Naive thymus-derived CD8-positive, alpha-beta T cell (primary cell): ENCODE measurements around the gene TMEM184A. TPM values are rescaled to one million over a fixed set of nuclear protein-coding genes. Genes with fewer than 3 reads are reported as not detected.

Experiments
- ATAC-seq, 2 donors: fragments of 150-1000 bp; cut with Tn5 transposase in 1 of 2; sonication (Bioruptor Pico), chemical (Tn5 transposase) in 1 of 2; 1 replicate in 1 of 2; 2 replicates in 1 of 2; pipeline ENCODE4 v1.10.0; 2021; ENCODE audit warnings: mild to moderate bottlenecking in 2 of 2, moderate library complexity in 2 of 2
- POLR2A ChIA-PET: fragments of 350-600 bp; sonication (Branson Sonifier 250); formaldehyde crosslinking; loops from one replicate; lab custom pipeline; 2021; ENCODE audit warnings: antibody characterized with exemption; lab: Charles Lee
- DNase-seq, 10 donors: peaks; one replicate each; pipeline versions ENCODE4 v3.0.0 to v3.0.0-alpha.2; 2020 to 2022
- H3K27ac Mint-ChIP-seq, 10 donors: one replicate each; pipeline ENCODE4 v1.8.0; 2020 to 2022; ENCODE audit warnings: mild to moderate bottlenecking in 10 of 10, mixed read lengths in 10 of 10, moderate library complexity in 4 of 10, inconsistent platforms in 1 of 10
- H3K27me3 Mint-ChIP-seq, 5 donors: one replicate each; pipeline ENCODE4 v1.8.0; 2021 to 2022; ENCODE audit warnings: mixed read lengths in 5 of 5
- H3K36me3 Mint-ChIP-seq, 3 donors: one replicate each; pipeline ENCODE4 v1.8.0; 2020 to 2022; ENCODE audit warnings: mixed read lengths in 3 of 3, mild to moderate bottlenecking in 2 of 3, inconsistent platforms in 1 of 3
- H3K4me1 Mint-ChIP-seq, 4 donors: one replicate each; pipeline ENCODE4 v1.8.0; 2021 to 2022; ENCODE audit warnings: mixed read lengths in 4 of 4
- H3K4me3 Mint-ChIP-seq, 10 donors: one replicate each; pipeline ENCODE4 v1.8.0; 2020 to 2022; ENCODE audit warnings: mild to moderate bottlenecking in 10 of 10, mixed read lengths in 10 of 10, moderate library complexity in 6 of 10, inconsistent platforms in 1 of 10
- H3K9me3 Mint-ChIP-seq, 9 donors: one replicate each; pipeline ENCODE4 v1.8.0; 2020 to 2022; ENCODE audit warnings: mixed read lengths in 9 of 9, mild to moderate bottlenecking in 3 of 9, inconsistent platforms in 1 of 9, moderate library complexity in 1 of 9
- polyA plus RNA-seq, 3 donors: library from polyadenylated mRNA; unstranded; fragments of 300-500 nt; fragmentation: Illumina TruSeq; gene quantifications; one replicate each; pipeline ENCODE4 v1.2.3, GENCODE V29; 2021
- total RNA-seq, 8 experiments: library from RNA in 2 of 8; stranded (reverse) in 2 of 8; gene quantifications; one replicate each; pipeline ENCODE4 v1.2.3 and lab custom pipeline; 2021 to 2026

The TMEM184A gene
- total and polyA plus RNA-seq, 5 experiments from 2014 or later: 0.04 TPM; not detected in 4

GRCh38 chr7:1546909-1547776, 8.9 kb downstream of the TMEM184A start:
- no peak overlapping the region for H3K4me3 Mint-ChIP-seq
- no peak overlapping the region for H3K27ac Mint-ChIP-seq
- peaks cover 0 to 8% (median 0%) of the 10 kb centered on the region in 3 donors for H3K36me3 Mint-ChIP-seq
- no peaks in the 10 kb centered on the region for H3K27me3 Mint-ChIP-seq
- POLR2A ChIA-PET: interaction anchor here (1.1 kb wide), 1 partner anchor 34 kb away, joined by 6 read pairs; no protein-coding TSS in a partner anchor
- peaks cover 2 to 8% (median 5%) of the 10 kb centered on the region in 4 donors for H3K4me1 Mint-ChIP-seq
- no peaks in the 10 kb centered on the region for H3K9me3 Mint-ChIP-seq
- no peak for ATAC-seq
- no peak for DNase-seq

DNA sequence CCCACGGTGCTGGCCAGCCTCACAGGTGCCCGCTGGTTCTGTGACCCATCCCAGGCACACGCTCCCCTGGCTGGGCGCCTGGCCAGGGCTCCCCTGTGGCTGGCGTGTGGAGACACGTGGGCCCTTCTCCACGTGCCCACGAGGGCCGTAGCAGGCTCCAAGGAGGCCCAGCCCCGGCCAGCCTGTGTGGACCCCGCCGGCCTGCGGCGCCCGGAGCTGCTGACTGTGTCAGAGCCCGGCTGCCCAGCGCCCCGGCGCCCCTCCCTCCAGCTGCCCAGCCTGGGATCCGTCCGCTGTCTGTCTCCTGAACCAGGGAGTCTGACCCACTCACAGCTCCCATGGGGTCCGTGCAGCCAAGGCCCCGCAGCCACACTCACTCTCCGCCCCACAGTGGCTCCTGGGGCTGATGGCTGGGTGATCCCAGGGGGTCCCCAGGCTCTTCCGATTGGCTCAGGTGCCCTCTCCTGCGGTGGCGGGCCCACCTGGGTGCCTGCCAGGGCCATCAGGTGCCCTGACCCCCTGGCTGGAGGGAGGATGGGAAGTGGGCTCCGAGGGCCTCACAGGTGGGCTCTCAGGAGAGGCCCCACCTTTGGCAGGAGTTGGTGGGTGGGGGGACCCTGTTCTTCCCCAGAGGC, 9.6 kb downstream of the TMEM184A start:
- ATAC-seq: no peak
- Mint-ChIP-seq H3K9me3 (no peaks in the 10 kb centered on the region), H3K4me3 (no peak overlapping the region), H3K27me3 (no peaks in the 10 kb centered on the region), H3K36me3 (peaks cover 0 to 14% (median 0%) of the 10 kb centered on the region in 3 donors), H3K4me1 (peaks cover 2 to 8% (median 5%) of the 10 kb centered on the region in 4 donors), H3K27ac (no peak overlapping the region)
- POLR2A ChIA-PET: no interaction called here
- DNase-seq: no peak

- peaks cover 2 to 8% (median 5%) of the 10 kb centered on the region in 4 donors for H3K4me1 Mint-ChIP-seq
- peak overlapping the region in 2 of 10 donors; percentile 60 to 69 for H3K27ac Mint-ChIP-seq
- no peaks in the 10 kb centered on the region for H3K27me3 Mint-ChIP-seq
- DNase-seq (no peak), ATAC-seq (peak in 1 of 2 donors; percentile 14)
- no peak overlapping the region for H3K4me3 Mint-ChIP-seq
- no peaks in the 10 kb centered on the region for H3K9me3 Mint-ChIP-seq
- peaks cover 0 to 21% (median 0%) of the 10 kb centered on the region in 3 donors for H3K36me3 Mint-ChIP-seq
- POLR2A ChIA-PET: no interaction called here
Observed at GRCh38 chr7:1545417-1546246, 10.4 kb downstream of the TMEM184A start.

- DNase-seq (no peak), ATAC-seq (peak in 1 of 2 donors; percentile 4)
- POLR2A ChIA-PET: no interaction called here
- no peak overlapping the region for H3K4me3 Mint-ChIP-seq
- H3K4me1 Mint-ChIP-seq: peaks cover 3 to 8% (median 6%) of the 10 kb centered on the region in 4 donors
- H3K9me3 Mint-ChIP-seq: no peaks in the 10 kb centered on the region
- peak overlapping the region in 1 of 10 donors; percentile 6 for H3K27ac Mint-ChIP-seq
- H3K36me3 Mint-ChIP-seq: peaks cover 0 to 23% (median 0%) of the 10 kb centered on the region in 3 donors
- no peaks in the 10 kb centered on the region for H3K27me3 Mint-ChIP-seq
Observed at GRCh38 chr7:1544896-1545416, 11.0 kb downstream of the TMEM184A start.

GRCh38 chr7:1544178-1544895, 11.7 kb downstream of the TMEM184A start:
- Mint-ChIP-seq H3K27me3 (no peaks in the 10 kb centered on the region), H3K4me3 (no peak overlapping the region), H3K36me3 (peaks cover 0 to 29% (median 0%) of the 10 kb centered on the region in 3 donors), H3K4me1 (peaks cover 3 to 8% (median 6%) of the 10 kb centered on the region in 4 donors), H3K27ac (peak overlapping the region in 2 of 10 donors; percentile 6 to 29), H3K9me3 (no peaks in the 10 kb centered on the region)
- ATAC-seq (peak in 1 of 2 donors; percentile 5), DNase-seq (no peak)
- POLR2A ChIA-PET: interaction anchor here (1.8 to 1.9 kb wide), 2 partner anchors 9 to 12 kb away, joined by 4 to 6 read pairs; no protein-coding TSS in a partner anchor

- Mint-ChIP-seq H3K9me3 (no peaks in the 10 kb centered on the region), H3K27ac (peak overlapping the region in 1 of 10 donors; percentile 74), H3K4me1 (peaks cover 3 to 8% (median 4%) of the 10 kb centered on the region in 4 donors), H3K27me3 (no peaks in the 10 kb centered on the region), H3K4me3 (no peak overlapping the region), H3K36me3 (peaks cover 0 to 32% (median 0%) of the 10 kb centered on the region in 3 donors)
- DNase-seq: no peak
- POLR2A ChIA-PET: interaction anchor here (1.8 to 1.9 kb wide), 2 partner anchors 9 to 11 kb away, joined by 4 to 6 read pairs; no protein-coding TSS in a partner anchor
- ATAC-seq: no peak
Observed at GRCh38 chr7:1543826-1544177, 12.2 kb downstream of the TMEM184A start.

- Mint-ChIP-seq H3K36me3 (peaks cover 0 to 32% (median 0%) of the 10 kb centered on the region in 3 donors), H3K9me3 (no peaks in the 10 kb centered on the region), H3K4me1 (peaks cover 0 to 1% (median under 1%) of the 10 kb centered on the region in 4 donors), H3K4me3 (no peak overlapping the region), H3K27me3 (no peaks in the 10 kb centered on the region), H3K27ac (no peak overlapping the region)
- DNase-seq: no peak
- no peak for ATAC-seq
- POLR2A ChIA-PET: interaction anchor here (1.8 to 1.9 kb wide), 2 partner anchors 8 to 11 kb away, joined by 4 to 6 read pairs; no protein-coding TSS in a partner anchor
Observed at GRCh38 chr7:1542841-1543747, 12.9 kb downstream of the TMEM184A start.

DNA sequence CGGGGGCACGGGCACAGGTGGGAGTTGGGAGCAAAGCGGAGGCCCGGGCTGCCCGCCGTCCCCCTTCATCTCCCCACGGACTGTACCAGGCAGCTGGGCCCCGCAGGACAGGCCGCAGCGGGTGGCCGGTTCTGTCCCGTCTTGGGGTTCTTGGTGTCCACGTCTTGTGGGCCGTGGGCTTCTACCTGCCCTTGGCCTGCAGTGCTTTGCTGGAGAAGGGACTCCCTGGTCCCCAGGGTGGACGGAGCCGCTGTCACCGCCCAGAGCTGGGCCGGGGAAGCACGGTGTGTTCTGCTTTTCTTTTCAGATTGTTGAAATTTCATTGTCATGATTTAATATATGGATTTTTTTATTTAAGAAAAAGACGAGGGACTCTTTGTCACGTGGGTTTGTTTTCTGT, 13.7 kb downstream of the TMEM184A start:
- Mint-ChIP-seq H3K36me3 (peaks cover 0 to 34% (median 0%) of the 10 kb centered on the region in 3 donors), H3K27me3 (no peaks in the 10 kb centered on the region), H3K27ac (peak overlapping the region in 1 of 10 donors; percentile 43), H3K4me1 (peaks cover 0 to 2% (median 2%) of the 10 kb centered on the region in 4 donors), H3K9me3 (no peaks in the 10 kb centered on the region), H3K4me3 (no peak overlapping the region)
- POLR2A ChIA-PET: interaction anchor here (1.3 kb wide), 1 partner anchor 9 kb away, joined by 7 read pairs; no protein-coding TSS in a partner anchor
- ATAC-seq (no peak), DNase-seq (no peak)

DNA sequence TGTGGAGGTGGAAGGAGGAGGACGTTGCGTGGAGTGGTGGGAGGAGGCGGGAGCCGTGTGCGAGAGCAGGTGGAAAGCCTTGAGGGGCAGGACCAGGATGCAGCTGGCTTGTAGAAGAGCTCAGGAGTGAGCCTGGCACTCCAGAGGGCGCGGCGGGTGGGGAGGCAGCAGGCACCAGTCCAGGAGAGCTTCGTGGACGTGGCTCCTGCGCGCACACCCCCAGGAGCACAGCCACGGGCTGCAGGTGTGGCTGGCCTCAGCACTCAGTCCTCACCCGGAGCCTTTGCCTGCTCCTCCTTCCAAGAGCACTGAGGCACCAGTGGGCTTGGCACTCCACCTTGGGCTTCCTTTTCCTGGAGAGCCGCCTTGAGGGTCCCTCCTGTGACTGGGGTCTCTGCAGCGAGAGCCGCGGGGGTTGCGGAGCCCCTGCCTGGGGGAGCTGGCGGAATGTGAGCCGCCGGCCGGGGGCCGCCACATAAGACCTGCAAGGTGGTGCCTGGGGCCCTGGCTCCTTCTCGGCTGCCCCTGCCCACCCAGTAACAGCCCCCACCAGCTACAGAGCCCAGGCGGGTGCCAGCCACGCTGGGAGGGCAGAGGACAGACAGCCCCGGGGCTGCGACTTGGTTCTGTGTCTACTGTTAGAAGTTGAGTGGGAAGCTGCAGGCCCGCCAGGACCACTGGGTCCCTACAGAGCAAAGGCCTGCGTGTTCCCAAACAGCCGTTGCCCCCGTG, 14.4 kb downstream of the TMEM184A start:
- Mint-ChIP-seq H3K9me3 (no peaks in the 10 kb centered on the region), H3K27me3 (no peaks in the 10 kb centered on the region), H3K27ac (peak overlapping the region in 2 of 10 donors; percentile 43 to 75), H3K4me3 (peak overlapping the region in 1 of 10 donors; percentile 60), H3K4me1 (peaks cover 0 to 4% (median 2%) of the 10 kb centered on the region in 4 donors), H3K36me3 (peaks cover 0 to 34% (median 0%) of the 10 kb centered on the region in 3 donors)
- DNase-seq (no peak), ATAC-seq (no peak)
- POLR2A ChIA-PET: interaction anchor here (1.3 kb wide), 1 partner anchor 8 kb away, joined by 7 read pairs; no protein-coding TSS in a partner anchor

- peaks cover 0 to 9% (median 5%) of the 10 kb centered on the region in 4 donors for H3K4me1 Mint-ChIP-seq
- H3K36me3 Mint-ChIP-seq: peaks cover 0 to 35% (median 0%) of the 10 kb centered on the region in 3 donors
- peak overlapping the region in 3 of 10 donors; percentile 43 to 82 (median 75) for H3K27ac Mint-ChIP-seq
- H3K27me3 Mint-ChIP-seq: no peaks in the 10 kb centered on the region
- ATAC-seq: no peak
- POLR2A ChIA-PET: interaction anchor here (1.3 kb wide), 1 partner anchor 7 kb away, joined by 7 read pairs; no protein-coding TSS in a partner anchor
- no peaks in the 10 kb centered on the region for H3K9me3 Mint-ChIP-seq
- H3K4me3 Mint-ChIP-seq: peak overlapping the region in 1 of 10 donors; percentile 7
- DNase-seq: no peak
Observed at GRCh38 chr7:1540776-1541271, 15.2 kb downstream of the TMEM184A start.
